COR-L47 (cell line): Measurements from ENCODE around the gene ENDOD1.
A peak's percentile ranks its signal among the peaks of the same experiment; 100 is the strongest.
"Not testable (repeated sequence)": the region's sequence is repeated elsewhere in the genome, so short reads cannot be mapped to it uniquely, and the experiment has no call there.

Experiments used
- DNase-seq: peaks from one replicate; lab custom pipeline; 2025; lab: John Stamatoyannopoulos, UW

ENDOD1 gene

GRCh38 chr11:95103701-95104100, 14.1 kb downstream of the ENDOD1 start:
- DNase-seq: no peak

- DNase-seq: no peak
These were observed 14.6 kb downstream of the ENDOD1 start for GRCh38 chr11:95104121-95104830.

- DNase-seq: no peak
These were observed 15.2 kb downstream of the ENDOD1 start for GRCh38 chr11:95104856-95105255.

- no peak for DNase-seq
These were observed 18.5 kb downstream of the ENDOD1 start for GRCh38 chr11:95108159-95108611.

GRCh38 chr11:95108671-95109551, 19.3 kb downstream of the ENDOD1 start:
- peak; percentile 10 for DNase-seq

- DNase-seq: not testable (repeated sequence)
These were observed 21.8 kb downstream of the ENDOD1 start for GRCh38 chr11:95111471-95111870.

- no peak for DNase-seq
These were observed 22.4 kb downstream of the ENDOD1 start for GRCh38 chr11:95111923-95112540.

GRCh38 chr11:95115597-95115996, 26.0 kb downstream of the ENDOD1 start:
- DNase-seq: no peak

- DNase-seq: no peak
These were observed 29.9 kb downstream of the ENDOD1 start for GRCh38 chr11:95119361-95120060.

- peak; percentile 9 for DNase-seq
These were observed 32.1 kb downstream of the ENDOD1 start for GRCh38 chr11:95121698-95122097.

GRCh38 chr11:95123556-95123955, 33.9 kb downstream of the ENDOD1 start:
- DNase-seq: no peak

GRCh38 chr11:95128602-95129001, 39.0 kb downstream of the ENDOD1 start:
- no peak for DNase-seq

- DNase-seq: peak; percentile 31
These were observed 43.3 kb downstream of the ENDOD1 start for GRCh38 chr11:95132956-95133355.

- no peak for DNase-seq
These were observed 44.8 kb downstream of the ENDOD1 start for GRCh38 chr11:95134491-95134890.

GRCh38 chr11:95135155-95135554, 45.5 kb downstream of the ENDOD1 start:
- no peak for DNase-seq

GRCh38 chr11:95135880-95136279, 46.2 kb downstream of the ENDOD1 start:
- DNase-seq: no peak

- not testable (repeated sequence) for DNase-seq
These were observed 47.1 kb downstream of the ENDOD1 start for GRCh38 chr11:95136747-95137146.

GRCh38 chr11:95137299-95137698, 47.7 kb downstream of the ENDOD1 start:
- DNase-seq: no peak

- DNase-seq: peak; percentile 13
These were observed 48.8 kb downstream of the ENDOD1 start for GRCh38 chr11:95138448-95138847.

- DNase-seq: no peak
These were observed 50.9 kb downstream of the ENDOD1 start for GRCh38 chr11:95140397-95141033.

GRCh38 chr11:95142431-95142830, 52.8 kb downstream of the ENDOD1 start:
- DNase-seq: no peak
